Measurements from ENCODE around the gene FAAP100. TPM values are rescaled to one million over a fixed set of nuclear protein-coding genes. Genes with fewer than 3 reads are reported as not detected.

The FAAP100 gene
- total RNA-seq, 4 donors from 2014 or later: 14.4 to 27.9 (median 15.6) TPM

DNA sequence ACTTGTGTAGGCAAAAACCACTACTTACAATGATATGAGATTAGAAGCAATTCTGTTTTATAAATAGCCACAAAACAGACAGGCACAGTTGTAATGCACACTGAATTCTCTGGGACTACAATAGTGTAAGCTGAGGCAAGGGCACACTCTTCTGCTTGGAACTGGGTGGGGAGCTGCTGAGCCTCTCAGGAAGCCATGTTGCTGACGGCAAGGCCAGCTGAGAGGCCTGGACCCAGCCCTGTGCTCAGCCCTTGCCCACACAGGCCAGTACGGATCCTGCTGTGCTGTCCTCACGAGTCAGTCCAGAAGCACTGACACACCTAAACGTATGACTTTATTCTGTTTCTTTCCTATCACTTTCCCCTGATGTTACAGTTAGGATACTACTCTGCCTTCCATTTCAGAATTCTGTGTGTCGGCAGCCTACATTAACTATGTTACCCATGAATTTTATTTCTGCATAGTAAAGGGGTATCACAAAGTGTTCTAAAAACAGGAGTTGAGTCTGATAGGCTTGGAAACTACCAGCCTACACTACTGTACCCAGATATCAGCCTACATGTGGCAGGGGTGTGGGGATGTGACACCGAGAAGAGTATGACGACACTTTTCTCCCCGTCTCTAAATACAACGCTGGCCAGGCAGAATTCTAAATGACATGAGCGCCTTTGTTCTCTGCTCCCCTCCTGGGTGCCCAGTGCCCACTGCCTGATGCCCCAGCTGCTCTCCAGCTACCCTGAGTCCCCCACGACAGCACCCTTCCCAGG is 41.1 kb upstream of the FAAP100 start:
- Histone ChIP-seq H3K9me3 (no peaks in the 10 kb centered on the region), H3K36me3 (peaks cover 3 to 94% of the 10 kb centered on the region in 2 donors), H3K27me3 (no peaks in the 10 kb centered on the region), H3K4me1 (no peaks in the 10 kb centered on the region), H3K27ac (peak overlapping the region in 2 of 4 donors; percentile 13 to 25), H3K4me3 (no peak overlapping the region)
- intact Hi-C loops (cut with DNase I; ENCODE audit: low total_unique reads): no loop called here
- no peak for ATAC-seq
- DNase-seq: no peak
- in situ Hi-C loops (cut with MboI; ENCODE audit: low sequenced_read_pairs in 4 of 4): no loop called here
- TF ChIP-seq, protein P1, sequence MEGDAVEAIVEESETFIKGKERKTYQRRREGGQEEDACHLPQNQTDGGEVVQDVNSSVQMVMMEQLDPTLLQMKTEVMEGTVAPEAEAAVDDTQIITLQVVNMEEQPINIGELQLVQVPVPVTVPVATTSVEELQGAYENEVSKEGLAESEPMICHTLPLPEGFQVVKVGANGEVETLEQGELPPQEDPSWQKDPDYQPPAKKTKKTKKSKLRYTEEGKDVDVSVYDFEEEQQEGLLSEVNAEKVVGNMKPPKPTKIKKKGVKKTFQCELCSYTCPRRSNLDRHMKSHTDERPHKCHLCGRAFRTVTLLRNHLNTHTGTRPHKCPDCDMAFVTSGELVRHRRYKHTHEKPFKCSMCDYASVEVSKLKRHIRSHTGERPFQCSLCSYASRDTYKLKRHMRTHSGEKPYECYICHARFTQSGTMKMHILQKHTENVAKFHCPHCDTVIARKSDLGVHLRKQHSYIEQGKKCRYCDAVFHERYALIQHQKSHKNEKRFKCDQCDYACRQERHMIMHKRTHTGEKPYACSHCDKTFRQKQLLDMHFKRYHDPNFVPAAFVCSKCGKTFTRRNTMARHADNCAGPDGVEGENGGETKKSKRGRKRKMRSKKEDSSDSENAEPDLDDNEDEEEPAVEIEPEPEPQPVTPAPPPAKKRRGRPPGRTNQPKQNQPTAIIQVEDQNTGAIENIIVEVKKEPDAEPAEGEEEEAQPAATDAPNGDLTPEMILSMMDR (IDR thresholded peaks at IDR 0.05 in 4 of 5, conservative IDR thresholded peaks at IDR 0.05 in 1 of 5): no peak
- no peak for TF ChIP-seq POLR2A (IDR thresholded peaks at IDR 0.05)

- Histone ChIP-seq H3K27ac (no peak overlapping the region), H3K36me3 (peaks cover 3 to 96% of the 10 kb centered on the region in 2 donors), H3K27me3 (no peaks in the 10 kb centered on the region), H3K4me1 (no peaks in the 10 kb centered on the region), H3K4me3 (no peak overlapping the region), H3K9me3 (no peaks in the 10 kb centered on the region)
- in situ Hi-C loops (cut with MboI; ENCODE audit: low sequenced_read_pairs in 4 of 4): no loop called here
- no peak for DNase-seq
- ATAC-seq: no peak
- intact Hi-C loops (cut with DNase I; ENCODE audit: low total_unique reads): no loop called here
- TF ChIP-seq POLR2A (IDR thresholded peaks at IDR 0.05): no peak
- TF ChIP-seq, protein P1 (IDR thresholded peaks at IDR 0.05 in 4 of 5, conservative IDR thresholded peaks at IDR 0.05 in 1 of 5): no peak
Observed at GRCh38 chr17:81591971-81592370, 39.8 kb upstream of the FAAP100 start.

DNA sequence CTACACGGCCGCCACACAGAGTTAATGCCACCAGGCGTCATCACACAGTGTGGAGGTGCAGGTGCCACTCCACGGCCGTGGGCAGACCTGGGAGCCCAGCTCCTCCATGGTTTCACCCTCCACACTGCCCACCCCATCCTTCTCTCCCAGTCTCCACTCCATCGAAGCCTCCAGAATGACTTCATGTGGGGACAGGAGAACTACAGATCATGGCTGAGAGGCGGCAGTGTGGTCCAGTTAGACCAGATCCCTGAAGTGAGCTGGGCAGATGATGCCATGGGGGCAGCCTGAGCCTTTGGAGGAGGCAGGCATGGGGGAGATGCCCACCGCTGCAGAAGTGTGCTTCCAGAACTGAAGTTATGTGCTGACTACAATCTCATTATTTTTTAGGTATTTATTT is 38.0 kb upstream of the FAAP100 start:
- intact Hi-C loops (cut with DNase I; ENCODE audit: low total_unique reads): no loop called here

GRCh38 chr17:81589612-81590011 is 37.5 kb upstream of the FAAP100 start:
- Histone ChIP-seq H3K4me3 (no peak overlapping the region), H3K36me3 (peaks cover 0 to 96% of the 10 kb centered on the region in 2 donors), H3K4me1 (no peaks in the 10 kb centered on the region), H3K27me3 (no peaks in the 10 kb centered on the region), H3K9me3 (no peaks in the 10 kb centered on the region), H3K27ac (no peak overlapping the region)
- ATAC-seq (no peak), DNase-seq (no peak)
- no peak for TF ChIP-seq POLR2A (IDR thresholded peaks at IDR 0.05)
- TF ChIP-seq, protein P1 (IDR thresholded peaks at IDR 0.05 in 4 of 5, conservative IDR thresholded peaks at IDR 0.05 in 1 of 5): no peak
- intact Hi-C loops (cut with DNase I; ENCODE audit: low total_unique reads) (no loop called here), in situ Hi-C loops (cut with MboI; ENCODE audit: low sequenced_read_pairs in 4 of 4) (no loop called here)

More for the DNA sequence above, 38.0 kb upstream of the FAAP100 start:
- ATAC-seq: no peak
- no peak for DNase-seq
- no peak overlapping the region for H3K4me3 ChIP-seq
- no peaks in the 10 kb centered on the region for H3K27me3 ChIP-seq
- H3K36me3 ChIP-seq: peaks cover 0 to 94% of the 10 kb centered on the region in 2 donors
- in situ Hi-C loops (cut with MboI; ENCODE audit: low sequenced_read_pairs in 4 of 4): no loop called here
- no peaks in the 10 kb centered on the region for H3K9me3 ChIP-seq
- TF ChIP-seq, protein P1 (IDR thresholded peaks at IDR 0.05 in 4 of 5, conservative IDR thresholded peaks at IDR 0.05 in 1 of 5): no peak
- no peak for TF ChIP-seq POLR2A (IDR thresholded peaks at IDR 0.05)
- no peaks in the 10 kb centered on the region for H3K4me1 ChIP-seq
- H3K27ac ChIP-seq: no peak overlapping the region
